Colonic mucosa (tissue), 4 donors: ENCODE measurements around the gene CSTF1. TPM values are rescaled to one million over a fixed set of nuclear protein-coding genes. Genes with fewer than 3 reads are reported as not detected.

Experiments
- DNase-seq: peaks from one replicate; pipeline ENCODE4 v3.0.0-alpha.2; 2020
- H3K27ac ChIP-seq: fragments of 200-600 bp; one replicate; pipeline ENCODE4 v1.8.0; 2021
- H3K27me3 ChIP-seq: fragments of 200-600 bp; one replicate; pipeline ENCODE4 v1.8.0; 2021
- H3K36me3 ChIP-seq: fragments of 200-600 bp; one replicate; pipeline ENCODE4 v1.8.0; 2021
- H3K4me1 ChIP-seq: fragments of 200-600 bp; one replicate; pipeline ENCODE4 v1.8.0; 2021; ENCODE audit warnings: mild to moderate bottlenecking
- H3K4me3 ChIP-seq: fragments of 200-600 bp; one replicate; pipeline ENCODE4 v1.8.0; 2021
- H3K9ac ChIP-seq, 2 donors: one replicate each; pipeline ENCODE4 v1.7.0; 2013; ENCODE audit warnings: control low read depth in 2 of 2, low read depth in 2 of 2, low read length in 2 of 2
- H3K9me3 ChIP-seq: fragments of 200-600 bp; one replicate; pipeline ENCODE4 v1.8.0; 2021
- intact Hi-C: fragments of 100-400 bp; cut with DNase I; formaldehyde crosslinking; loops from one replicate; pipeline ENCODE4 v1.14.1; 2022
- total RNA-seq, 2 donors: library from RNA; stranded (reverse); fragmentation: NEBNext Ultra II Directional in 1 of 2; extraction: Animal tissue kit (Norgen Biotek cat#: 25700) in 1 of 2; gene quantifications; one replicate each; pipeline ENCODE4 v1.2.1, GENCODE V29; 2021
- TF ChIP-seq, protein P1 (sequence below): fragments of 200-600 bp; IDR thresholded peaks from one replicate; pipeline ENCODE4 v1.8.0; 2022; ENCODE audit warnings: antibody characterized with exemption, mild to moderate bottlenecking
- donor health status: healthy.
- donor health status: DM: no; HTN: no; CAD: no.
- donor health status: DM: no; HTN: no; CAD: no.

Gene CSTF1
- total RNA-seq, 2 donors from 2014 or later, result 24.2 to 32.0 TPM

DNA sequence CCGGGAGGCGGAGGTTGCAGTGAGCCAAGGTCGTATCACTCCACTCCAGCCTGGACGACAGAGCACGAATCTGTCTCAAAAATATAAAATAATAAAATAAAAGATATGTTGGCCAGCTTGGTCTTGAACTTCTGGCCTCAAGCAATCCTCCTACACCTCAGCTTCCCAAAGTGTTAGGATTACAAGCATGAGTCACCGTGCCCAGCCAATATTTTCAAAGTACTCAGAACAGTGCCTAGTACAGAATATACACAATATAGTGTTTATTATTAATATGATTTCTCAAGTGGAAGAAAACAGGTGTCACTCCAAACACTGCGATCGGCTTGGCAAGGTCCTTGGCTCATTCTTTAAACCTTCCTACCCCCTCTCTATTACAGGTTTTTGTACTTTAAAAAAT lies 30.5 kb upstream of the CSTF1 start:
- Histone ChIP-seq H3K36me3 (no peaks in the 10 kb centered on the region), H3K9ac (no peak overlapping the region), H3K9me3 (no peaks in the 10 kb centered on the region), H3K4me1 (peaks cover 6% of the 10 kb centered on the region), H3K27ac (no peak overlapping the region), H3K27me3 (no peaks in the 10 kb centered on the region), H3K4me3 (no peak overlapping the region)
- no peak for DNase-seq
- intact Hi-C loops, result no loop called here
- TF ChIP-seq, protein P1, sequence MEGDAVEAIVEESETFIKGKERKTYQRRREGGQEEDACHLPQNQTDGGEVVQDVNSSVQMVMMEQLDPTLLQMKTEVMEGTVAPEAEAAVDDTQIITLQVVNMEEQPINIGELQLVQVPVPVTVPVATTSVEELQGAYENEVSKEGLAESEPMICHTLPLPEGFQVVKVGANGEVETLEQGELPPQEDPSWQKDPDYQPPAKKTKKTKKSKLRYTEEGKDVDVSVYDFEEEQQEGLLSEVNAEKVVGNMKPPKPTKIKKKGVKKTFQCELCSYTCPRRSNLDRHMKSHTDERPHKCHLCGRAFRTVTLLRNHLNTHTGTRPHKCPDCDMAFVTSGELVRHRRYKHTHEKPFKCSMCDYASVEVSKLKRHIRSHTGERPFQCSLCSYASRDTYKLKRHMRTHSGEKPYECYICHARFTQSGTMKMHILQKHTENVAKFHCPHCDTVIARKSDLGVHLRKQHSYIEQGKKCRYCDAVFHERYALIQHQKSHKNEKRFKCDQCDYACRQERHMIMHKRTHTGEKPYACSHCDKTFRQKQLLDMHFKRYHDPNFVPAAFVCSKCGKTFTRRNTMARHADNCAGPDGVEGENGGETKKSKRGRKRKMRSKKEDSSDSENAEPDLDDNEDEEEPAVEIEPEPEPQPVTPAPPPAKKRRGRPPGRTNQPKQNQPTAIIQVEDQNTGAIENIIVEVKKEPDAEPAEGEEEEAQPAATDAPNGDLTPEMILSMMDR, result no peak

DNA sequence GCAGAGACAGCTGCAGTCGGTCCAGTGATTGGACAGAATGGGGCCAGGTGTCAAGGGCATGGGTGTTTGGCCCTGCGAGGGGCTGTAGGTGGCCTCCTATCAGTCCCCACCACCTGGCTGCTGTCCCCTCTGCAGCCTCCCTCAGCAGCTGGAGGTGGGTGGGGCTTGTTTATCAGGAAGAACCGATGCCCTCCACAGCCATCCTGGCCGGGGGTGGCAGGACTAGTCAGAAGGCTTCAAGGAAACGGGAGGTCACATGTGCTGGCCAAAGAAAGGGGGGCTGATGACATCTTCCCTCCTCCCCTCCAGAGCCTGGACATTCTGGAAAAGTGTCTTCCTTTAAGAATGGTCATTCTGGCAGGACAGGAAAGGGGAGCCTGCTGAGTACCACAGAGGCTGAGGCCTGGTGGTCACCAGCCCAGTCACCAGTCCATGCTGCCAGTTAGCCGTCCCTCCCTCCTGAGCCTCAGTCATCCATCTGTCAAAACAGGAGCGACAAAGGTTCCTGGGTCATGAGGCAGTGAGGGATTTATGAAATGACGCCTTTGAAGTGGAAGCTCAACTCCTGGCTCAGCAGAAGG lies 29.5 kb upstream of the CSTF1 start:
- no peak for DNase-seq
- Histone ChIP-seq H3K4me3 (no peak overlapping the region), H3K9ac (no peak overlapping the region), H3K36me3 (no peaks in the 10 kb centered on the region), H3K9me3 (no peaks in the 10 kb centered on the region), H3K27ac (no peak overlapping the region), H3K27me3 (no peaks in the 10 kb centered on the region), H3K4me1 (peaks cover 6% of the 10 kb centered on the region)
- intact Hi-C loops, result no loop called here
- TF ChIP-seq, protein P1, result no peak

DNA sequence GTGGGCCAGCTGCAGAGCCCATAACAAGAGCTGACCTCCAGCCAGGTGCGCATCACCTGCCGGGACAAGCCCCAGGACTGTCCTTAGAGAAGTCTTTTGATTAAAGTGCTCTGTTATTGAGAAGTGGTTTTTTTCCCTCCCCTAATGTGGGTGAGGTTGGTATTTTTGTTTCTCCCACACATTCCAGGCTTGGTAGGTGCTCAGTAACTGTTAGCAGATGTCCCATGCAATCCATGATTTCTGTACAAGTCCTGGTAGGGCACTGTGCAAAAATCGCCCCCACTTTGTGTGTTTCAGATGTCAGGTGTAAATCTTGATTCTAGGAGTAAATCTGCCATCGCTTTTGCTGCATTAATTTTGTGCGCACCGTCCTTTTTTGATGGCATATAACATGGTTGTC lies 29.0 kb upstream of the CSTF1 start:
- H3K4me3 ChIP-seq, result no peak overlapping the region
- H3K4me1 ChIP-seq, result peaks cover 6% of the 10 kb centered on the region
- H3K9me3 ChIP-seq, result no peaks in the 10 kb centered on the region
- no peaks in the 10 kb centered on the region for H3K36me3 ChIP-seq
- intact Hi-C loops, result no loop called here
- H3K27me3 ChIP-seq, result no peaks in the 10 kb centered on the region
- no peak for DNase-seq
- no peak overlapping the region for H3K27ac ChIP-seq
- H3K9ac ChIP-seq, result no peak overlapping the region
- TF ChIP-seq, protein P1, result no peak

DNA sequence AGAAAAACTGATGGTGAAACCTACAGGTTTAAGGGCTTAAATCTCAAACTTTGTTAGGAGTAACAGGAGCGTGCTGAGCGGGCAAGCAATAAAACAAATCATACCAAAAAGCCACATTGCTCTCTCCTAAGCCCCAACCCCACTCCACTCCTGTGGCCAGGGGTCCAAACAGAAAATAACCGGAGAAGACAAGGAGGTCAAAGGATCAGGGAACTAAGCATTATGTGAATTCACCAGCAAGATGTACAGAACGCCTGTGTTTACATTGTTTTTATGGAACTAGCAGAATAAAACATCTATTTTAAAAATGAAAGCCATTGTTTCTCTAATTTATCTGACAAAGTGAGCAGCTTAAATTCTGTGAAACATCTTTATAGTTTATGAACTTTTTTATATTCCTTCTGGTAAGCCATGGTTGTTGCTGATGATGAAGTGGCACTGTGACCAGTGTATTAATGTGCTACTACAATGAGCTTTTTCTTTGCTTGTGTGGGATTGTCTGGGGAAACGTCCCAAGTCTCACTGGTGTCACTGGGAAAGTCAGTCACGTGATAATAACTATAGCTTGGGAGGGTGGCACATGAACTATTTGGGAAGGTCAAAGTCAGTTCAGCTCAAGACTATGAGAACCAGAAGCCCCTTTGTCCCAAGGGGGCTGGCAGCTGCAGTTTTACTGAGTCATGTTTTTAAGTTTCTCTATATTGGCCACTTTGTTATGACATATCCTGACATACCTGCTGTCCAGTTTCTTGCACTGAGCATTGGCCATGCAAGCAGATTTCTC lies 23.9 kb upstream of the CSTF1 start:
- intact Hi-C loops, result no loop called here
- Histone ChIP-seq H3K27ac (no peak overlapping the region), H3K9ac (no peak overlapping the region), H3K4me1 (no peaks in the 10 kb centered on the region), H3K36me3 (no peaks in the 10 kb centered on the region), H3K9me3 (no peaks in the 10 kb centered on the region), H3K27me3 (no peaks in the 10 kb centered on the region), H3K4me3 (no peak overlapping the region)
- no peak for DNase-seq
- TF ChIP-seq, protein P1, result no peak

DNA sequence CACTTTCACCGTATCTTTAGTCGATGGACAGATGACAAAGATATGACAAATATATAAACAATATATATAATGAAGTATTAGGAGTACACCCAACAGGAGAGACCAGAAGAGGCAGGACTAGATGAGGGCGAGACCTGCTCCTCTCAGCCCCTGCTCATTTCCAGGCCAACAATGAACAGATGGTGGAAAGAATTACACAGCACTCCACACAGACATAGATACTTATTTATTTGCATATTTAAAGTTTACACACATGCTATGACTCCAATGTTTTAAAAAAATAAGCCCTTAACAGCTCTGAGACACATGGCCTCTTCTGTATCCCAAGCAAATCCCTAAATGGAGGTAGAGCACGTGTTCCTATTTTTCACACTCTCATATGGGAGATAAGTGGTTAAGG lies 23.3 kb upstream of the CSTF1 start:
- Histone ChIP-seq H3K4me3 (no peak overlapping the region), H3K36me3 (no peaks in the 10 kb centered on the region), H3K9me3 (no peaks in the 10 kb centered on the region), H3K9ac (no peak overlapping the region), H3K27ac (no peak overlapping the region), H3K4me1 (no peaks in the 10 kb centered on the region), H3K27me3 (no peaks in the 10 kb centered on the region)
- TF ChIP-seq, protein P1, result no peak
- no peak for DNase-seq
- intact Hi-C loops, result no loop called here
